Right atrium auricular region (tissue), 2 donors: Measurements from ENCODE around the gene FMN2. TPM values are rescaled to one million over a fixed set of nuclear protein-coding genes. Genes with fewer than 3 reads are reported as not detected.

ENCODE experiments used
- DNase-seq: peaks from one replicate; pipeline ENCODE4 v3.0.0-alpha.2; 2019; ENCODE audit warnings: low spot score
- H3K27ac ChIP-seq, 2 donors: fragments of 200-600 bp; sonication (generic); 1 replicate in 1 of 2; 2 replicates in 1 of 2; pipeline ENCODE4 v1.5.1; 2016 to 2019
- H3K27me3 ChIP-seq, 2 donors: fragments of 200-600 bp; sonication (generic); one replicate each; pipeline versions ENCODE4 v1.5.1 to v1.6.0; 2017 to 2019
- H3K36me3 ChIP-seq: fragments of 200-600 bp; sonication (generic); one replicate; pipeline ENCODE4 v1.5.1; 2016
- H3K4me1 ChIP-seq, 2 donors: fragments of 200-600 bp; sonication (generic); one replicate each; pipeline versions ENCODE4 v1.5.1 to v1.6.0; 2017 to 2019
- H3K4me3 ChIP-seq, 2 donors: fragments of 200-600 bp; sonication (generic); 1 replicate in 1 of 2; 2 replicates in 1 of 2; pipeline ENCODE4 v1.5.1; 2017 to 2019; ENCODE audit warnings: mild to moderate bottlenecking in 1 of 2, moderate library complexity in 1 of 2
- H3K9me3 ChIP-seq, 2 donors: fragments of 200-600 bp; sonication (generic); one replicate each; pipeline ENCODE4 v1.5.1; 2019
- CTCF ChIP-seq, 2 donors: fragments of 200-600 bp; sonication (generic); IDR thresholded peaks; one replicate each; pipeline ENCODE4 v1.5.1; 2019; ENCODE audit warnings: antibody characterized with exemption in 2 of 2
- total RNA-seq, 2 donors: library from RNA; depleted of rRNA; stranded (reverse); fragments of >200 nt; gene quantifications; one replicate each; pipeline ENCODE4 v1.1.0, GENCODE V29; 2016

The FMN2 gene
- total RNA-seq, 2 donors from 2014 or later: 0.15 TPM; not detected in 1

DNA sequence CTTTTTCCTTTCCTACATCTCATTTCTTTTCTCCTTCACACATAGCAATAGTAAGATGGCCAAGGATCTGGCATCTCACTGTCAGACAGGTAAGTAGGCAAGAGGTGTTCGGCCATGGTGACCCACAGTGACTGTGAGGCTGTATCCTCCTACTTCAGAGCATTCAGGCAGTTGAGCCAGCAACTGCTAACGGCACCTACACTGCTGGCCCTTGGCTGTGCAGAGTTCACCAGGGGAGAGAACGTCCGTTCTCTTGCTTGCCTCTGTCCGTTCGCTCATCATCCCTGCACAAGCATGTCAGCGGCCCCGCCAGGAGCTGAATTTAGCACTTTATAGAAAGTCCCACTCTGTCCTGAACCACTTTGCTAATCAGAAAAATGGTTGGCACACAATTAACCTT, 406.7 kb downstream of the FMN2 start:
- Histone ChIP-seq H3K4me1 (no peaks in the 10 kb centered on the region), H3K36me3 (no peaks in the 10 kb centered on the region), H3K27ac (no peak overlapping the region), H3K4me3 (no peak overlapping the region), H3K27me3 (no peaks in the 10 kb centered on the region), H3K9me3 (no peaks in the 10 kb centered on the region)
- no peak for TF ChIP-seq CTCF (IDR thresholded peaks at IDR 0.05)
- no peak for DNase-seq

- DNase-seq: no peak
- no peak overlapping the region for H3K27ac ChIP-seq
- H3K36me3 ChIP-seq: no peaks in the 10 kb centered on the region
Observed at GRCh38 chr1:240499012-240499411, 407.3 kb downstream of the FMN2 start.

GRCh38 chr1:240500647-240501046, 409.0 kb downstream of the FMN2 start:
- no peaks in the 10 kb centered on the region for H3K27me3 ChIP-seq
- no peak overlapping the region for H3K27ac ChIP-seq
- H3K4me1 ChIP-seq: no peaks in the 10 kb centered on the region
- H3K9me3 ChIP-seq: no peaks in the 10 kb centered on the region
- DNase-seq: no peak
- H3K36me3 ChIP-seq: no peaks in the 10 kb centered on the region
- no peak overlapping the region for H3K4me3 ChIP-seq
- TF ChIP-seq CTCF (IDR thresholded peaks at IDR 0.05): no peak

More at GRCh38 chr1:240499012-240499411, 407.3 kb downstream of the FMN2 start:
- no peaks in the 10 kb centered on the region for H3K9me3 ChIP-seq
- no peaks in the 10 kb centered on the region for H3K4me1 ChIP-seq
- no peak overlapping the region for H3K4me3 ChIP-seq
- H3K27me3 ChIP-seq: no peaks in the 10 kb centered on the region
- TF ChIP-seq CTCF (IDR thresholded peaks at IDR 0.05): no peak

DNA sequence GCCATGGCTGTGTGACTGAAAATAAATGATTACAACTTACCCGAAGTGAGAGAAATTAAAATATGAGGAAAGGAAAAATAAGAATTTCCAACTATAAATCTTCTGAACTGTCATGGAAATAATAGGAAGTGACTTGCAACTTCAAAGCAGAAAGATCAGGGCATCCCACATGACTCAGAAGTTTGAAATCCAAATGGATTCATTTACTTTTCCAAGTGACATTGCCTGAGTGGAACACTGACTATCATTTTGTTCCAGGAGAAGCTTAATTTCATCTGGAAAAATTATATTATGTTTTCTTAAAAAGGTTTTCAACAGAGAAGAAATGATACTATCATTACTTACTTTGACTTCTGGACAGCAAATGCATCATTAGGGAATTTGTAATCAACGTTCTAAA, 409.4 kb downstream of the FMN2 start:
- TF ChIP-seq CTCF (IDR thresholded peaks at IDR 0.05): no peak
- Histone ChIP-seq H3K27me3 (no peaks in the 10 kb centered on the region), H3K4me1 (no peaks in the 10 kb centered on the region), H3K9me3 (no peaks in the 10 kb centered on the region), H3K27ac (no peak overlapping the region), H3K36me3 (no peaks in the 10 kb centered on the region), H3K4me3 (no peak overlapping the region)
- no peak for DNase-seq

DNA sequence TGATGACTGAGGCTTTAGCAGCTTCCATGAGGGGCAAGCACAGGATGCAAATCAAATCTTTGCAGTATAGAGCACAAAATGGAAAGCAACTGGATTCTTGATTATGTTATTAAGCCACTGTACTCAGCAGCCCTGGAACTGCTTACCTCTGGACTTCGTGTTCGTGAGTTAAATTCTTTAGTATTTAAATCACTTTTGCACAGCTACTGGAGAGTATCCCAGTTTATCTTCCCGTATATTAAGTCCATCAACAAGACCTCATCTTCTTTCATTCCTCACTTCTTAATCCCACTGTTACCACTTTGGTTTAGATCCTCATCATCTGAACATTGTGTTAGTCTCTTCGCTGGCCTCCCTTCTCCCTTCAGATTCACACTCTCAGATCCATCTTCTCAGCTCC, 411.4 kb downstream of the FMN2 start:
- Histone ChIP-seq H3K27me3 (no peaks in the 10 kb centered on the region), H3K4me1 (no peaks in the 10 kb centered on the region), H3K27ac (no peak overlapping the region), H3K9me3 (no peaks in the 10 kb centered on the region), H3K36me3 (no peaks in the 10 kb centered on the region), H3K4me3 (no peak overlapping the region)
- no peak for TF ChIP-seq CTCF (IDR thresholded peaks at IDR 0.05)
- no peak for DNase-seq

GRCh38 chr1:240503558-240503957, 411.9 kb downstream of the FMN2 start:
- Histone ChIP-seq H3K4me3 (no peak overlapping the region), H3K9me3 (no peaks in the 10 kb centered on the region), H3K4me1 (no peaks in the 10 kb centered on the region), H3K27ac (no peak overlapping the region), H3K36me3 (no peaks in the 10 kb centered on the region), H3K27me3 (no peaks in the 10 kb centered on the region)
- no peak for TF ChIP-seq CTCF (IDR thresholded peaks at IDR 0.05)
- no peak for DNase-seq
